Breast epithelium (tissue), 4 donors: ENCODE results near the gene PLCG2. TPM values are rescaled to one million over a fixed set of nuclear protein-coding genes. Genes with fewer than 3 reads are reported as not detected.

ENCODE experiments used
- DNase-seq, 2 donors: peaks; one replicate each; pipeline ENCODE4 v3.0.0-alpha.2; 2019; ENCODE audit warnings: low spot score in 2 of 2
- H3K27ac ChIP-seq, 2 donors: fragments of 200-600 bp; sonication (generic) in 1 of 2; one replicate each; pipeline ENCODE4 v1.5.1; 2016 to 2019; ENCODE audit warnings: mild to moderate bottlenecking in 1 of 2
- H3K27me3 ChIP-seq, 2 donors: fragments of 200-600 bp; sonication (generic) in 1 of 2; one replicate each; pipeline versions ENCODE4 v1.5.1 to v1.6.0; 2017 to 2019; ENCODE audit warnings: control low read depth in 1 of 2, mild to moderate bottlenecking in 1 of 2
- H3K36me3 ChIP-seq: fragments of 200-600 bp; one replicate; pipeline ENCODE4 v1.5.1; 2019
- H3K4me1 ChIP-seq, 2 donors: fragments of 200-600 bp; sonication (generic); one replicate each; pipeline ENCODE4 v1.5.1; 2016 to 2019; ENCODE audit warnings: control low read depth in 1 of 2
- H3K4me3 ChIP-seq, 3 donors: fragments of 200-600 bp; sonication (generic); 1 replicate in 2 of 3; 2 replicates in 1 of 3; pipeline ENCODE4 v1.5.1; 2016 to 2019; ENCODE audit warnings: mild to moderate bottlenecking in 3 of 3, moderate library complexity in 2 of 3
- H3K9me3 ChIP-seq, 2 donors: fragments of 200-600 bp; sonication (generic) in 1 of 2; one replicate each; pipeline ENCODE4 v1.5.1; 2016 to 2019; ENCODE audit warnings: control low read depth in 1 of 2
- POLR2A ChIP-seq: fragments of 450-650 bp; IDR thresholded peaks from one replicate; pipeline ENCODE4 v1.6.1; 2016; ENCODE audit warnings: antibody characterized with exemption, mild to moderate bottlenecking, moderate library complexity
- POLR2AphosphoS5 ChIP-seq, 3 donors: sonication (generic); formaldehyde crosslinking; IDR thresholded peaks; one replicate each; pipeline ENCODE4 v1.6.1; 2017; ENCODE audit warnings: antibody characterized with exemption in 3 of 3
- intact Hi-C: fragments of 100-400 bp; cut with DNase I; formaldehyde crosslinking; loops from one replicate; pipeline ENCODE4 v1.15.1; 2023; ENCODE audit warnings: low total_unique reads
- total RNA-seq, 3 donors: library from RNA; depleted of rRNA; stranded (reverse); fragments of >200 nt; gene quantifications; one replicate each; pipeline ENCODE4 v1.1.0, GENCODE V29; 2016
- TF ChIP-seq, protein P1 (sequence below), 3 donors: fragments of 450-650 bp; IDR thresholded peaks; one replicate each; pipeline ENCODE4 v1.5.1; 2016 to 2017; ENCODE audit warnings: antibody characterized with exemption in 3 of 3, mild to moderate bottlenecking in 3 of 3, moderate library complexity in 3 of 3

Gene PLCG2
- total RNA-seq, 3 donors from 2014 or later = 14.6 to 24.6 (median 24.3) TPM

GRCh38 chr16:81826523-81826922 lies 47.4 kb downstream of the PLCG2 start:
- intact Hi-C loops = no loop called here
- H3K27me3 ChIP-seq = no peaks in the 10 kb centered on the region
- no peak for DNase-seq
- H3K27ac ChIP-seq = no peak overlapping the region
- no peaks in the 10 kb centered on the region for H3K4me1 ChIP-seq
- H3K9me3 ChIP-seq = no peaks in the 10 kb centered on the region
- no peak for TF ChIP-seq POLR2A
- no peak for TF ChIP-seq POLR2AphosphoS5 (IDR thresholded peaks at IDR 0.05)
- TF ChIP-seq, protein P1, sequence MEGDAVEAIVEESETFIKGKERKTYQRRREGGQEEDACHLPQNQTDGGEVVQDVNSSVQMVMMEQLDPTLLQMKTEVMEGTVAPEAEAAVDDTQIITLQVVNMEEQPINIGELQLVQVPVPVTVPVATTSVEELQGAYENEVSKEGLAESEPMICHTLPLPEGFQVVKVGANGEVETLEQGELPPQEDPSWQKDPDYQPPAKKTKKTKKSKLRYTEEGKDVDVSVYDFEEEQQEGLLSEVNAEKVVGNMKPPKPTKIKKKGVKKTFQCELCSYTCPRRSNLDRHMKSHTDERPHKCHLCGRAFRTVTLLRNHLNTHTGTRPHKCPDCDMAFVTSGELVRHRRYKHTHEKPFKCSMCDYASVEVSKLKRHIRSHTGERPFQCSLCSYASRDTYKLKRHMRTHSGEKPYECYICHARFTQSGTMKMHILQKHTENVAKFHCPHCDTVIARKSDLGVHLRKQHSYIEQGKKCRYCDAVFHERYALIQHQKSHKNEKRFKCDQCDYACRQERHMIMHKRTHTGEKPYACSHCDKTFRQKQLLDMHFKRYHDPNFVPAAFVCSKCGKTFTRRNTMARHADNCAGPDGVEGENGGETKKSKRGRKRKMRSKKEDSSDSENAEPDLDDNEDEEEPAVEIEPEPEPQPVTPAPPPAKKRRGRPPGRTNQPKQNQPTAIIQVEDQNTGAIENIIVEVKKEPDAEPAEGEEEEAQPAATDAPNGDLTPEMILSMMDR (IDR thresholded peaks at IDR 0.05) = no peak
- H3K36me3 ChIP-seq = no peaks in the 10 kb centered on the region
- H3K4me3 ChIP-seq = no peak overlapping the region

GRCh38 chr16:81830845-81831540 lies 51.9 kb downstream of the PLCG2 start:
- Histone ChIP-seq H3K9me3 (no peaks in the 10 kb centered on the region), H3K27me3 (no peaks in the 10 kb centered on the region), H3K4me3 (no peak overlapping the region), H3K27ac (no peak overlapping the region), H3K4me1 (no peaks in the 10 kb centered on the region), H3K36me3 (no peaks in the 10 kb centered on the region)
- TF ChIP-seq, protein P1 (IDR thresholded peaks at IDR 0.05) = no peak
- no peak for TF ChIP-seq POLR2A
- TF ChIP-seq POLR2AphosphoS5 (IDR thresholded peaks at IDR 0.05) = no peak
- intact Hi-C loops = no loop called here
- DNase-seq = no peak

GRCh38 chr16:81831722-81832126 lies 52.6 kb downstream of the PLCG2 start:
- Histone ChIP-seq H3K36me3 (no peaks in the 10 kb centered on the region), H3K27ac (peak overlapping the region in 1 of 2 donors; percentile 12), H3K9me3 (no peaks in the 10 kb centered on the region), H3K27me3 (no peaks in the 10 kb centered on the region), H3K4me3 (no peak overlapping the region), H3K4me1 (no peaks in the 10 kb centered on the region)
- intact Hi-C loops = no loop called here
- DNase-seq = peak; percentile 29 to 36
- TF ChIP-seq, protein P1 (IDR thresholded peaks at IDR 0.05) = no peak
- TF ChIP-seq POLR2A (no peak), POLR2AphosphoS5 (IDR thresholded peaks at IDR 0.05) (no peak)

GRCh38 chr16:81832801-81833547 lies 53.9 kb downstream of the PLCG2 start:
- no peaks in the 10 kb centered on the region for H3K27me3 ChIP-seq
- no peak overlapping the region for H3K4me3 ChIP-seq
- TF ChIP-seq POLR2A (no peak), POLR2AphosphoS5 (IDR thresholded peaks at IDR 0.05) (no peak)
- TF ChIP-seq, protein P1 (IDR thresholded peaks at IDR 0.05) = no peak
- H3K36me3 ChIP-seq = no peaks in the 10 kb centered on the region
- H3K9me3 ChIP-seq = no peaks in the 10 kb centered on the region
- no peak for DNase-seq
- H3K27ac ChIP-seq = peak overlapping the region in 1 of 2 donors; percentile 57
- intact Hi-C loops = no loop called here
- no peaks in the 10 kb centered on the region for H3K4me1 ChIP-seq

GRCh38 chr16:81833751-81834150 lies 54.7 kb downstream of the PLCG2 start:
- H3K27ac ChIP-seq = peak overlapping the region in 1 of 2 donors; percentile 35
- TF ChIP-seq, protein P1 (IDR thresholded peaks at IDR 0.05) = no peak
- TF ChIP-seq POLR2AphosphoS5 (IDR thresholded peaks at IDR 0.05) (no peak), POLR2A (no peak)

More at GRCh38 chr16:81833751-81834150, 54.7 kb downstream of the PLCG2 start:
- Histone ChIP-seq H3K27me3 (no peaks in the 10 kb centered on the region), H3K36me3 (no peaks in the 10 kb centered on the region), H3K4me1 (no peaks in the 10 kb centered on the region), H3K9me3 (no peaks in the 10 kb centered on the region), H3K4me3 (no peak overlapping the region)
- peak in 1 of 2 donors; percentile 43 for DNase-seq
- intact Hi-C loops = no loop called here
